SK-N-SH (cell line): ENCODE results near the gene TBC1D2B. TPM values are rescaled to one million over a fixed set of nuclear protein-coding genes. Genes with fewer than 3 reads are reported as not detected.
A peak's percentile ranks its signal among the peaks of the same experiment; 100 is the strongest.

Experiments
- CTCF ChIA-PET: fragments of 300-600, 350-600 bp; formaldehyde crosslinking; extraction: SDS; loops from one replicate; lab custom pipeline; 2021; lab: Yijun Ruan, JAX
- POLR2A ChIA-PET: fragments of 350-600 bp; sonication (Branson Sonifier 250); formaldehyde crosslinking; extraction: SDS; loops from one replicate; lab custom pipeline; 2020; ENCODE audit warnings: antibody characterized with exemption, inconsistent platforms; lab: Yijun Ruan, JAX
- DNase-seq: peaks from one replicate; pipeline ENCODE4 v3.0.0; 2012
- H2AFZ ChIP-seq: fragments of 200-600 bp; sonication (generic); 2 replicates; pipeline ENCODE4 v1.8.1; 2016; ENCODE audit warnings: antibody characterized with exemption, mild to moderate bottlenecking, low read depth
- H3F3A ChIP-seq: fragments of 200-600 bp; sonication (generic); replicated peaks from 2 replicates; pipeline ENCODE3; 2016; ENCODE audit warnings: antibody characterized with exemption, mild to moderate bottlenecking; ENCODE audit not compliant: insufficient read depth
- H3K27ac ChIP-seq, 2 experiments: fragments of 200-500 bp in 1 of 2; fragments of 200-600 bp in 1 of 2; sonication (Bioruptor generic) in 1 of 2; sonication (generic), shearing (Covaris generic) in 1 of 2; 2 replicates each; pipeline versions ENCODE4 v1.5.1 to v1.6.1; 2014 to 2016; ENCODE audit warnings: low read depth in 2 of 2, inconsistent platforms in 1 of 2, low read length in 1 of 2, mild to moderate bottlenecking in 1 of 2, mixed read lengths in 1 of 2
- H3K27me3 ChIP-seq: fragments of 200-600 bp; sonication (generic), shearing (Covaris generic); 2 replicates; pipeline ENCODE4 v1.6.1; 2016; ENCODE audit warnings: mixed run types; ENCODE audit not compliant: insufficient read depth
- H3K36me3 ChIP-seq, 2 experiments: fragments of 200-500 bp in 1 of 2; fragments of 200-600 bp in 1 of 2; sonication (Bioruptor generic) in 1 of 2; sonication (generic) in 1 of 2; replicated peaks in 1 of 2; 2 replicates each; pipeline versions ENCODE3 to v1.5.1; 2014 to 2016; ENCODE audit warnings: low read length in 1 of 2, mild to moderate bottlenecking in 1 of 2; ENCODE audit not compliant: insufficient read depth in 2 of 2, control insufficient read depth in 1 of 2
- H3K4me1 ChIP-seq, 2 experiments: fragments of 200-500 bp in 1 of 2; fragments of 200-600 bp in 1 of 2; sonication (Bioruptor generic) in 1 of 2; sonication (generic), shearing (Covaris generic) in 1 of 2; 2 replicates each; pipeline versions ENCODE4 v1.5.1 to v1.6.1; 2014 to 2016; ENCODE audit warnings: low read depth in 1 of 2, low read length in 1 of 2, mixed run types in 1 of 2; ENCODE audit not compliant: insufficient read depth in 2 of 2, control insufficient read depth in 1 of 2
- H3K4me2 ChIP-seq: fragments of 200-600 bp; sonication (generic), shearing (Covaris generic); 2 replicates; pipeline ENCODE4 v1.6.1; 2017; ENCODE audit warnings: mixed run types
- H3K4me3 ChIP-seq, 2 experiments: fragments of 200-500 bp in 1 of 2; fragments of 200-600 bp in 1 of 2; sonication (Bioruptor generic) in 1 of 2; sonication (generic), shearing (Covaris generic) in 1 of 2; 2 replicates each; pipeline versions ENCODE4 v1.5.1 to v1.8.1; 2014 to 2016; ENCODE audit warnings: low read depth in 2 of 2, inconsistent platforms in 1 of 2, low read length in 1 of 2, mild to moderate bottlenecking in 1 of 2, mixed read lengths in 1 of 2, moderate library complexity in 1 of 2
- H3K79me2 ChIP-seq: fragments of 200-600 bp; sonication (generic); 2 replicates; pipeline ENCODE4 v1.8.1; 2017; ENCODE audit warnings: mild to moderate bottlenecking; ENCODE audit not compliant: insufficient read depth
- H3K9ac ChIP-seq: fragments of 200-600 bp; sonication (generic); 2 replicates; pipeline ENCODE4 v1.6.1; 2017; ENCODE audit warnings: mixed run types
- H3K9me2 ChIP-seq: fragments of 200-600 bp; sonication (generic); 2 replicates; pipeline ENCODE4 v1.6.1; 2017; ENCODE audit warnings: mixed run types
- H3K9me3 ChIP-seq: fragments of 200-600 bp; sonication (generic); 2 replicates; pipeline ENCODE4 v1.6.1; 2017; ENCODE audit warnings: mixed run types, mild to moderate bottlenecking, moderate library complexity
- H4K20me1 ChIP-seq: fragments of 200-600 bp; sonication (generic); 2 replicates; pipeline ENCODE4 v1.6.1; 2017; ENCODE audit warnings: mild to moderate bottlenecking, mixed run types; ENCODE audit not compliant: insufficient read depth
- FOXJ3 ChIP-seq: sonication (generic); formaldehyde crosslinking; IDR thresholded peaks from 2 replicates; pipeline ENCODE4 v1.5.1; 2020; ENCODE audit warnings: mild to moderate bottlenecking, missing genetic modification reagents
- GABPA ChIP-seq: IDR thresholded peaks from 2 replicates; pipeline ENCODE4 v1.4.0; 2012; ENCODE audit warnings: low read depth, mild to moderate bottlenecking
- JUND ChIP-seq: IDR thresholded peaks from 2 replicates; pipeline ENCODE4 v1.4.0; 2012
- MEF2A ChIP-seq: IDR thresholded peaks from 2 replicates; pipeline ENCODE4 v1.4.0; 2012; ENCODE audit warnings: low read depth, borderline replicate concordance
- NFIC ChIP-seq: IDR thresholded peaks from 2 replicates; pipeline ENCODE4 v1.4.0; 2012; ENCODE audit warnings: borderline replicate concordance
- POLR2AphosphoS5 ChIP-seq: IDR thresholded peaks from 2 replicates; pipeline ENCODE4 v1.6.1; 2012; ENCODE audit warnings: low read depth, low read length
- RXRA ChIP-seq: IDR thresholded peaks from 2 replicates; pipeline ENCODE4 v1.4.0; 2012; ENCODE audit warnings: low read depth, mild to moderate bottlenecking, borderline replicate concordance
- WGBS: methylation state at CpG from one replicate; pipeline ENCODE4 v1.1.6; 2017; ENCODE audit warnings: low lambda C conversion rate; 5-methylcytosine and 5-hydroxymethylcytosine counted together
- polyA plus RNA-seq, 3 experiments: library from polyadenylated mRNA; depleted of rRNA; stranded (reverse); fragments of >200 nt; gene quantifications; 2 replicates each; pipeline ENCODE4 v1.2.3, GENCODE V29; 2012
- TF ChIP-seq, protein P1 (sequence below): IDR thresholded peaks from 2 replicates; pipeline ENCODE4 v1.4.0; 2012; ENCODE audit warnings: low read depth

The TBC1D2B gene
- polyA plus RNA-seq, 1 of the 3 experiments (the other 2 are of a cell fraction) = 19.0 TPM

- peaks cover 59 to 62% of the 10 kb centered on the region in 2 experiments for H3K4me1 ChIP-seq
- no peak overlapping the region for H2AFZ ChIP-seq
- H3F3A ChIP-seq = no peaks in the 10 kb centered on the region
- H3K4me3 ChIP-seq = no peak overlapping the region
- H3K9ac ChIP-seq = no peak overlapping the region
- H4K20me1 ChIP-seq = peaks cover 4% of the 10 kb centered on the region; the same call in 1 of the 2 replicates
- ChIA-PET POLR2A (no interaction called here), CTCF (interaction anchor here (0.9 to 1.2 kb wide), 3 partner anchors 15 to 47 kb away, joined by 3 to 5 read pairs (median 4); partner anchors contain the start of gene TBC1D2B)
- peak overlapping the region; percentile 38 for H3K4me2 ChIP-seq
- no peaks in the 10 kb centered on the region for H3K9me3 ChIP-seq
- H3K9me2 ChIP-seq = no peaks in the 10 kb centered on the region
- peaks cover 62% of the 10 kb centered on the region for H3K79me2 ChIP-seq
- H3K36me3 ChIP-seq = peaks cover 0 to 15% of the 10 kb centered on the region in 2 experiments
- TF ChIP-seq NFIC = peak; percentile 43; the same call in 1 of the 2 replicates
- no peak for TF ChIP-seq MEF2A
- TF ChIP-seq, all 33 proteins: peak for 1
- DNase-seq = no peak
- Histone ChIP-seq H3K27me3 (no peaks in the 10 kb centered on the region), H3K27ac (peak overlapping the region; percentile 22 to 63; a peak in 3 of 4 replicates)
These were observed 25.5 kb downstream of the TBC1D2B start for GRCh38 chr15:78052001-78052401.

GRCh38 chr15:78051596-78051995, 25.9 kb downstream of the TBC1D2B start:
- H3K4me1 ChIP-seq = peaks cover 55 to 62% of the 10 kb centered on the region in 2 experiments

DNA sequence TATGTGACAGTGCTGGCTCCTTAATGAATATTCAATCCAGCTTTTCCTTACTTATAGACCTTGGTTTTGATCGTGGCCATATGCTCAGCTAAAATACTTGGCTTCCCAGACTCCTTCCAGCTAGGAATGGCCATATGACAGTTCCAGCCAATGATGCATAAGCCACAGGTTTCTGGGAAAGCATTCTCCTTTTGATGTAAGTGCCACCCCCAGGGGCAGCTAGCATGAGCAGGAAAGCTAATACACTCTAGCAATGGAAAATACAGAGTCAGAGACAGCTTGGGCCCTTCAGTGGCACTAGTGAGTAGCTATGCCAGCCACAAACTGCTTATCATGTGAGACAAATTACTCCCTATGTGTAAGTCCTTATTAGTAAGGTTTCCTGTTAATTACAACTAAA, 26.7 kb downstream of the TBC1D2B start:
- H3F3A ChIP-seq = no peaks in the 10 kb centered on the region
- DNase-seq = no peak
- no peaks in the 10 kb centered on the region for H3K27me3 ChIP-seq
- no peaks in the 10 kb centered on the region for H3K9me3 ChIP-seq
- H3K79me2 ChIP-seq = peaks cover 52% of the 10 kb centered on the region
- H3K4me3 ChIP-seq = no peak overlapping the region
- ChIA-PET CTCF (interaction anchor here (0.8 to 1.4 kb wide), 4 partner anchors 8 to 84 kb away, joined by 3 to 5 read pairs (median 4); no protein-coding TSS in a partner anchor), POLR2A (no interaction called here)
- peak overlapping the region; percentile 53 to 63 for H3K27ac ChIP-seq
- peaks cover 0 to 15% of the 10 kb centered on the region in 2 experiments for H3K36me3 ChIP-seq
- 92% methylated on average over 1 of the region's 1 CpG for WGBS
- TF ChIP-seq GABPA = no peak
- no peak for TF ChIP-seq JUND
- TF ChIP-seq POLR2AphosphoS5 = no peak
- no peak overlapping the region for H3K4me2 ChIP-seq
- H4K20me1 ChIP-seq = peaks cover 4% of the 10 kb centered on the region; the same call in 1 of the 2 replicates
- no peaks in the 10 kb centered on the region for H3K9me2 ChIP-seq
- H2AFZ ChIP-seq = no peak overlapping the region
- peaks cover 47 to 56% of the 10 kb centered on the region in 2 experiments for H3K4me1 ChIP-seq
- H3K9ac ChIP-seq = no peak overlapping the region

More at GRCh38 chr15:78051596-78051995, 25.9 kb downstream of the TBC1D2B start:
- Histone ChIP-seq H3K4me3 (no peak overlapping the region), H3K9me3 (no peaks in the 10 kb centered on the region), H3K9me2 (no peaks in the 10 kb centered on the region), H3F3A (no peaks in the 10 kb centered on the region), H2AFZ (no peak overlapping the region), H3K27ac (peak overlapping the region; percentile 22 to 63; a peak in 3 of 4 replicates), H3K4me2 (peak overlapping the region; percentile 38), H3K27me3 (no peaks in the 10 kb centered on the region), H4K20me1 (peaks cover 4% of the 10 kb centered on the region; the same call in 1 of the 2 replicates), H3K9ac (no peak overlapping the region), H3K36me3 (peaks cover 0 to 15% of the 10 kb centered on the region in 2 experiments), H3K79me2 (peaks cover 58% of the 10 kb centered on the region)
- TF ChIP-seq RXRA (no peak), FOXJ3 (no peak)
- TF ChIP-seq, protein P1, sequence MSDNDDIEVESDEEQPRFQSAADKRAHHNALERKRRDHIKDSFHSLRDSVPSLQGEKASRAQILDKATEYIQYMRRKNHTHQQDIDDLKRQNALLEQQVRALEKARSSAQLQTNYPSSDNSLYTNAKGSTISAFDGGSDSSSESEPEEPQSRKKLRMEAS = no peak
- POLR2A ChIA-PET = no interaction called here
- 64% methylated on average over 3 of the region's 3 CpGs for whole genome bisulfite sequencing
- no peak for DNase-seq
- CTCF ChIA-PET = interaction anchor here (0.8 to 1.2 kb wide), 4 partner anchors 15 to 57 kb away, joined by 3 to 5 read pairs (median 4); partner anchors contain the start of gene TBC1D2B
